Spleen (tissue), 7 donors: Measurements from ENCODE around the gene POLDIP3.
"Not testable (repeated sequence)": the region's sequence is repeated elsewhere in the genome, so short reads cannot be mapped to it uniquely, and the experiment has no call there.

Source experiments
- POLR2A ChIP-seq, 3 donors: fragments of 450-650 bp; IDR thresholded peaks; one replicate each; pipeline ENCODE4 v1.5.1; 2017; ENCODE audit warnings: antibody characterized with exemption in 3 of 3, mild to moderate bottlenecking in 1 of 3
- POLR2AphosphoS5 ChIP-seq, 3 donors: sonication (generic); formaldehyde crosslinking; IDR thresholded peaks; one replicate each; pipeline ENCODE4 v1.5.1; 2017; ENCODE audit warnings: antibody characterized with exemption in 3 of 3
- TF ChIP-seq, protein P1 (sequence below), 11 experiments: fragments of 200-600 bp in 7 of 11; fragments of 450-650 bp in 4 of 11; sonication (generic) in 4 of 11; IDR thresholded peaks in 8 of 11; conservative IDR thresholded peaks in 3 of 11; 1 replicate in 7 of 11; 2 replicates in 4 of 11; pipeline versions ENCODE4 v1.4.0 to v1.8.0; 2016 to 2021; ENCODE audit warnings: antibody characterized with exemption in 11 of 11, inconsistent platforms in 4 of 11, mild to moderate bottlenecking in 1 of 11
- donor health status: DM: no; HTN: no; CAD: no; lungs with moderate emphysema.
- donor health status: DM: no; HTN: no; CAD: no.
- donor health status: DM: no; HTN: no; CAD: no.

DNA sequence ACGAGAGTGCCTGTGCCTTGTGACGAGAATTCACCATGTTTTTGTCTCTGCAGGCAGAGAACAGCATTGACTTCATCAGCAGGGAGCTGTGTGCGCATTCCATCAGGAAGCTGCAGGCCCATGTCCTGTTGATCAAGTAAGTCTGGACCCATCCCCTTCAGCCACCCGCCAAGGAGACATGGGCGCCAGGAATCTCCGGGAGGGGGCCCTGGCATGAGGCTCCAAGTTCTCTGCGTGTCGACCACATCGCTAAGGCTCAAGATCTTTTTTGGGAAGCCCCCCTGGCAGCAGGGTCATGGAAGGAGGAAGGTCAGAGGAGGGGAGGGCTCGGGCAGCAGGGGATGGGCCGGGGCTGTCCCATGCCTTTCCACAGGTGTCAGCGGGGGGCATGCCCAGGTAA is 43.6 kb downstream of the POLDIP3 start:
- TF ChIP-seq, protein P1, sequence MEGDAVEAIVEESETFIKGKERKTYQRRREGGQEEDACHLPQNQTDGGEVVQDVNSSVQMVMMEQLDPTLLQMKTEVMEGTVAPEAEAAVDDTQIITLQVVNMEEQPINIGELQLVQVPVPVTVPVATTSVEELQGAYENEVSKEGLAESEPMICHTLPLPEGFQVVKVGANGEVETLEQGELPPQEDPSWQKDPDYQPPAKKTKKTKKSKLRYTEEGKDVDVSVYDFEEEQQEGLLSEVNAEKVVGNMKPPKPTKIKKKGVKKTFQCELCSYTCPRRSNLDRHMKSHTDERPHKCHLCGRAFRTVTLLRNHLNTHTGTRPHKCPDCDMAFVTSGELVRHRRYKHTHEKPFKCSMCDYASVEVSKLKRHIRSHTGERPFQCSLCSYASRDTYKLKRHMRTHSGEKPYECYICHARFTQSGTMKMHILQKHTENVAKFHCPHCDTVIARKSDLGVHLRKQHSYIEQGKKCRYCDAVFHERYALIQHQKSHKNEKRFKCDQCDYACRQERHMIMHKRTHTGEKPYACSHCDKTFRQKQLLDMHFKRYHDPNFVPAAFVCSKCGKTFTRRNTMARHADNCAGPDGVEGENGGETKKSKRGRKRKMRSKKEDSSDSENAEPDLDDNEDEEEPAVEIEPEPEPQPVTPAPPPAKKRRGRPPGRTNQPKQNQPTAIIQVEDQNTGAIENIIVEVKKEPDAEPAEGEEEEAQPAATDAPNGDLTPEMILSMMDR (IDR thresholded peaks at IDR 0.05 in 8 of 11, conservative IDR thresholded peaks at IDR 0.05 in 3 of 11): not testable (repeated sequence)
- TF ChIP-seq POLR2AphosphoS5, POLR2A (IDR thresholded peaks at IDR 0.05): not testable (repeated sequence)
